Endothelial cell of umbilical vein (primary cell): ENCODE results near the gene CCDC38. TPM values are rescaled to one million over a fixed set of nuclear protein-coding genes. Genes with fewer than 3 reads are reported as not detected.

ENCODE experiments used
- BruUV-seq: library from RNA; stranded (reverse); fragments of 400-500 nt; replicated peaks from 2 replicates; lab custom pipeline; 2021; lab: Mats Ljungman, UMichigan
- CTCF ChIA-PET: fragments of 300-600, 350-600 bp; sonication (Branson Sonifier 250); formaldehyde crosslinking; loops from one replicate; lab custom pipeline; 2021; ENCODE audit warnings: antibody characterized with exemption, inconsistent platforms; lab: Charles Lee
- POLR2A ChIA-PET: fragments of 300-600, 350-600 bp; sonication (Branson Sonifier 250); formaldehyde crosslinking; loops from one replicate; lab custom pipeline; 2021; ENCODE audit warnings: antibody characterized with exemption, inconsistent platforms; lab: Charles Lee
- DNase-seq: peaks from one replicate; pipeline ENCODE4 v3.0.0-alpha.2; 2011; ENCODE audit warnings: low read depth, low spot score
- FAIRE-seq: peaks from 2 replicates; lab custom pipeline; 2011; peaks lifted over from hg19 to GRCh38; lab: Jason Lieb, UNC
- H2AFZ ChIP-seq: 2 replicates; pipeline ENCODE4 v1.6.0; 2012; ENCODE audit warnings: low read depth, low read length, control low read depth, inconsistent platforms
- H3K27ac ChIP-seq: 2 replicates; pipeline ENCODE4 v1.5.1; 2011; ENCODE audit warnings: low read depth, mild to moderate bottlenecking, control low read depth, low read length, moderate library complexity; ENCODE audit not compliant: insufficient read depth
- H3K27me3 ChIP-seq, 2 experiments: 2 replicates each; pipeline versions ENCODE4 v1.6.0 to v1.6.1; 2011; ENCODE audit warnings: low read length in 2 of 2, mixed read lengths in 1 of 2; ENCODE audit not compliant: control insufficient read depth in 2 of 2, insufficient read depth in 2 of 2
- H3K36me3 ChIP-seq, 2 experiments: 2 replicates in 1 of 2; 3 replicates in 1 of 2; pipeline ENCODE4 v1.5.1; 2011; ENCODE audit warnings: low read length in 2 of 2, mild to moderate bottlenecking in 1 of 2, moderate library complexity in 1 of 2; ENCODE audit not compliant: control insufficient read depth in 2 of 2, insufficient read depth in 2 of 2; ENCODE audit errors: extremely low read depth in 1 of 2
- H3K4me1 ChIP-seq: 3 replicates; pipeline ENCODE4 v1.5.1; 2011; ENCODE audit warnings: mild to moderate bottlenecking, low read length; ENCODE audit not compliant: control insufficient read depth, insufficient read depth; ENCODE audit errors: extremely low read depth
- H3K4me2 ChIP-seq: 2 replicates; pipeline ENCODE4 v1.6.1; 2011; ENCODE audit warnings: low read length, control low read depth, mixed read lengths; ENCODE audit not compliant: insufficient read depth
- H3K4me3 ChIP-seq, 3 experiments: fragments of 200-600 bp in 1 of 3; sonication (generic), shearing (Covaris generic) in 1 of 3; replicated peaks in 1 of 3; 2 replicates each; pipeline ENCODE4 v1.5.1; 2011 to 2016; ENCODE audit warnings: control low read depth in 3 of 3, low read length in 3 of 3, mild to moderate bottlenecking in 2 of 3, inconsistent platforms in 1 of 3, low read depth in 1 of 3, moderate library complexity in 1 of 3; ENCODE audit not compliant: insufficient read depth in 1 of 3
- H3K79me2 ChIP-seq: 2 replicates; pipeline ENCODE4 v1.6.0; 2012; ENCODE audit warnings: low read length, inconsistent platforms; ENCODE audit not compliant: control insufficient read depth, insufficient read depth
- H3K9ac ChIP-seq: replicated peaks from 2 replicates; pipeline ENCODE3; 2011; ENCODE audit warnings: low read length, control low read depth; ENCODE audit not compliant: insufficient read depth; ENCODE audit errors: extremely low read depth
- H3K9me1 ChIP-seq: replicated peaks from 3 replicates; pipeline ENCODE4 v1.6.0; 2011; ENCODE audit warnings: mild to moderate bottlenecking, low read length; ENCODE audit not compliant: control insufficient read depth, insufficient read depth; ENCODE audit errors: extremely low read depth
- H3K9me3 ChIP-seq: replicated peaks from 2 replicates; pipeline ENCODE4 v1.5.1; 2012; ENCODE audit warnings: low read length, inconsistent platforms; ENCODE audit not compliant: control insufficient read depth, insufficient read depth
- H4K20me1 ChIP-seq: replicated peaks from 2 replicates; pipeline ENCODE3; 2011; ENCODE audit warnings: mild to moderate bottlenecking, low read length; ENCODE audit not compliant: control insufficient read depth, insufficient read depth; ENCODE audit errors: extremely low read depth
- CTCF ChIP-seq, 2 donors: IDR thresholded peaks; 1 replicate in 1 of 2; 2 replicates in 1 of 2; pipeline ENCODE4 v1.5.1; 2011; ENCODE audit warnings: low read length in 2 of 2, mild to moderate bottlenecking in 2 of 2, moderate library complexity in 2 of 2, control low read depth in 1 of 2, inconsistent platforms in 1 of 2, low read depth in 1 of 2; ENCODE audit not compliant: insufficient read depth in 1 of 2; ENCODE audit errors: extremely low read depth in 1 of 2
- FOS ChIP-seq: IDR thresholded peaks from 2 replicates; pipeline ENCODE4 v1.6.1; 2011; ENCODE audit warnings: mild to moderate bottlenecking, low read length, moderate library complexity, borderline replicate concordance; ENCODE audit not compliant: insufficient read depth
- JUN ChIP-seq: IDR thresholded peaks from 2 replicates; pipeline ENCODE4 v1.6.1; 2011; ENCODE audit warnings: borderline replicate concordance, low read depth; ENCODE audit not compliant: insufficient read length, insufficient read depth
- MAX ChIP-seq: IDR thresholded peaks from 2 replicates; pipeline ENCODE4 v1.6.1; 2011; ENCODE audit not compliant: insufficient read depth, insufficient read length
- MYC ChIP-seq: IDR thresholded peaks from one replicate; pipeline ENCODE4 v1.6.1; 2011; ENCODE audit warnings: mild to moderate bottlenecking, low read depth, low read length
- POLR2A ChIP-seq: IDR thresholded peaks from 2 replicates; pipeline ENCODE4 v1.6.1; 2012; ENCODE audit warnings: low read depth, mild to moderate bottlenecking, control low read depth, low read length
- POLR2AphosphoS5 ChIP-seq: IDR thresholded peaks from 2 replicates; pipeline ENCODE4 v1.6.1; 2012; ENCODE audit warnings: low read depth, mild to moderate bottlenecking, control low read depth, low read length, moderate library complexity; ENCODE audit not compliant: insufficient read depth
- dilution Hi-C: fragments of 300-500 bp; cut with MboI; formaldehyde crosslinking; loops from one replicate; pipeline ENCODE4 v1.15.0; 2019; ENCODE audit warnings: low sequenced_read_pairs; ENCODE audit not compliant: extremely low pct_ligation_motif_present
- intact Hi-C: fragments of 100-400 bp; cut with micrococcal nuclease; formaldehyde crosslinking; loops from one replicate; pipeline ENCODE4 v1.10.0; 2022
- polyA plus RNA-seq, 4 experiments: library from polyadenylated mRNA; depleted of rRNA in 3 of 4; stranded (reverse) in 3 of 4; unstranded in 1 of 4; fragments of >200 nt; gene quantifications; 2 replicates each; pipeline versions ENCODE4 v1.2.1 to v1.2.3, GENCODE V29; 2011 to 2012; ENCODE audit warnings: missing spikeins in 1 of 4
- total RNA-seq: library from RNA; stranded (reverse); gene quantifications from 2 replicates; pipeline ENCODE4 v1.2.3, GENCODE V29; 2021

CCDC38 gene
- total and polyA plus RNA-seq, 2 donors (not counting 3 experiments of a cell fraction or from before 2014, with no cell fraction given), result not detected

- no peaks in the 10 kb centered on the region for H4K20me1 ChIP-seq
- no peak for TF ChIP-seq MYC
- TF ChIP-seq CTCF (IDR thresholded peaks at IDR 0.05; ENCODE audit: extremely low read depth in 1 of 2, insufficient read depth in 1 of 2, low read depth in 1 of 2, low read length in 2 of 2), result no peak
- no peak for TF ChIP-seq POLR2A
- TF ChIP-seq POLR2AphosphoS5, result no peak
- no peak for TF ChIP-seq JUN
- no peak for TF ChIP-seq FOS
- TF ChIP-seq MAX, result no peak
- no peak overlapping the region for H3K4me2 ChIP-seq
- no peak overlapping the region for H3K27ac ChIP-seq
- ChIA-PET CTCF (interaction anchor here (1.2 kb wide), 1 partner anchor 17 kb away, joined by 4 read pairs; no protein-coding TSS in a partner anchor), POLR2A (no interaction called here)
- BruUV-seq, result no TSS peak
- no peaks in the 10 kb centered on the region for H3K9me3 ChIP-seq
- no peak overlapping the region for H3K4me3 ChIP-seq
- FAIRE-seq (no peak), DNase-seq (no peak)
- intact Hi-C loops (no loop called here), dilution Hi-C loops (no loop called here)
- no peak overlapping the region for H3K9ac ChIP-seq
- H3K27me3 ChIP-seq, result no peaks in the 10 kb centered on the region
- no peak overlapping the region for H2AFZ ChIP-seq
- peaks cover 3% of the 10 kb centered on the region for H3K4me1 ChIP-seq
- no peaks in the 10 kb centered on the region for H3K36me3 ChIP-seq
- no peaks in the 10 kb centered on the region for H3K9me1 ChIP-seq
- H3K79me2 ChIP-seq, result no peaks in the 10 kb centered on the region
These were observed 55.1 kb downstream of the CCDC38 start for GRCh38 chr12:95887311-95887710.
